GM12891 (cell line): ENCODE data around the gene NPIPB4.
"Not testable (repeated sequence)": the region's sequence is repeated elsewhere in the genome, so short reads cannot be mapped to it uniquely, and the experiment has no call there.

ENCODE experiments used
- DNase-seq: peaks from one replicate; pipeline ENCODE4 v3.0.0; 2011; ENCODE audit warnings: low spot score; ENCODE audit not compliant: insufficient read length
- FAIRE-seq: peaks from 2 replicates; lab custom pipeline; 2011; peaks lifted over from hg19 to GRCh38; lab: Jason Lieb, UNC

NPIPB4 gene

GRCh38 chr16:21798601-21799000 lies 59.0 kb downstream of the NPIPB4 start:
- not testable (repeated sequence) for DNase-seq, FAIRE-seq

GRCh38 chr16:21793310-21793709 lies 64.2 kb downstream of the NPIPB4 start:
- not testable (repeated sequence) for DNase-seq, FAIRE-seq

GRCh38 chr16:21790506-21790905 lies 67.0 kb downstream of the NPIPB4 start:
- DNase-seq, FAIRE-seq: not testable (repeated sequence)
